IMR-90 (cell line): ENCODE results near the gene ISM1. TPM values are rescaled to one million over a fixed set of nuclear protein-coding genes. Genes with fewer than 3 reads are reported as not detected.

ENCODE experiments used
- ATAC-seq: fragments of 200-7000 bp; cut with Tn5 transposase; 2 replicates; pipeline ENCODE4 v1.9.1; 2020; ENCODE audit warnings: low read depth, mild to moderate bottlenecking, moderate library complexity
- BruUV-seq: library from RNA; stranded (reverse); fragments of 400-500 nt; replicated peaks from 2 replicates; lab custom pipeline; 2021; lab: Mats Ljungman, UMichigan
- CTCF ChIA-PET: fragments of 300-600 bp; formaldehyde crosslinking; extraction: SDS; loops from one replicate; lab custom pipeline; 2021; ENCODE audit warnings: antibody characterized with exemption; lab: Yijun Ruan, JAX
- POLR2A ChIA-PET: fragments of 300-600 bp; sonication (Branson Sonifier 250); formaldehyde crosslinking; loops from one replicate; lab custom pipeline; 2022; ENCODE audit warnings: antibody characterized with exemption; ENCODE audit not compliant: unreplicated experiment; lab: Charles Lee
- DNase-seq: peaks from one replicate; pipeline ENCODE4 v3.0.0; 2013
- H2AFZ ChIP-seq: replicated peaks from 2 replicates; pipeline ENCODE3; 2013; ENCODE audit warnings: low read length, mild to moderate bottlenecking; ENCODE audit not compliant: poor library complexity
- H2AK5ac ChIP-seq: 2 replicates; pipeline ENCODE4 v1.6.1; 2013; ENCODE audit warnings: low read depth, low read length, inconsistent platforms
- H2AK9ac ChIP-seq: replicated peaks from 2 replicates; pipeline ENCODE3; 2013; ENCODE audit warnings: mild to moderate bottlenecking, low read depth, low read length, moderate library complexity; ENCODE audit not compliant: poor library complexity
- H2BK120ac ChIP-seq: 2 replicates; pipeline ENCODE4 v1.6.1; 2013; ENCODE audit warnings: low read depth, low read length, inconsistent platforms
- H2BK15ac ChIP-seq: 3 replicates; pipeline ENCODE4 v1.6.1; 2013; ENCODE audit warnings: low read depth, low read length, inconsistent platforms
- H2BK20ac ChIP-seq: 2 replicates; pipeline ENCODE4 v1.6.1; 2013; ENCODE audit warnings: low read depth, mild to moderate bottlenecking, inconsistent platforms, low read length, moderate library complexity
- H2BK5ac ChIP-seq: 2 replicates; pipeline ENCODE4 v1.6.1; 2013; ENCODE audit warnings: mild to moderate bottlenecking, low read depth, low read length, inconsistent platforms; ENCODE audit not compliant: poor library complexity, severe bottlenecking
- H3K14ac ChIP-seq: replicated peaks from 2 replicates; pipeline ENCODE4 v1.6.1; 2013; ENCODE audit warnings: low read depth, low read length, inconsistent platforms
- H3K18ac ChIP-seq: 2 replicates; pipeline ENCODE4 v1.6.1; 2013; ENCODE audit warnings: low read depth, low read length, control low read depth
- H3K23ac ChIP-seq: 2 replicates; pipeline ENCODE4 v1.6.1; 2013; ENCODE audit warnings: low read depth, low read length, inconsistent platforms
- H3K27ac ChIP-seq: 2 replicates; pipeline ENCODE4 v1.5.1; 2013; ENCODE audit warnings: mild to moderate bottlenecking, control low read depth, low read length; ENCODE audit not compliant: insufficient read depth
- H3K27me3 ChIP-seq: 2 replicates; pipeline ENCODE4 v1.6.1; 2013; ENCODE audit warnings: low read length; ENCODE audit not compliant: control insufficient read depth, insufficient read depth
- H3K36me3 ChIP-seq: 2 replicates; pipeline ENCODE4 v1.6.1; 2013; ENCODE audit warnings: low read length, mixed read lengths; ENCODE audit not compliant: control insufficient read depth, insufficient read depth
- H3K4ac ChIP-seq: 2 replicates; pipeline ENCODE4 v1.6.1; 2013; ENCODE audit warnings: low read depth, low read length, inconsistent platforms
- H3K4me1 ChIP-seq: 2 replicates; pipeline ENCODE4 v1.6.1; 2013; ENCODE audit warnings: low read length, mixed read lengths; ENCODE audit not compliant: control insufficient read depth, insufficient read depth
- H3K4me2 ChIP-seq: 2 replicates; pipeline ENCODE4 v1.6.1; 2013; ENCODE audit warnings: low read depth, mild to moderate bottlenecking, control low read depth, low read length, moderate library complexity
- H3K4me3 ChIP-seq: 2 replicates; pipeline ENCODE4 v1.5.1; 2013; ENCODE audit warnings: low read depth, mild to moderate bottlenecking, control low read depth, low read length, moderate library complexity; ENCODE audit not compliant: insufficient read depth
- H3K56ac ChIP-seq: 2 replicates; pipeline ENCODE4 v1.6.1; 2013; ENCODE audit warnings: low read length, inconsistent platforms; ENCODE audit not compliant: insufficient read depth; ENCODE audit errors: extremely low read depth
- H3K79me1 ChIP-seq, 2 experiments: 2 replicates each; pipeline ENCODE4 v1.6.1; 2013; ENCODE audit warnings: low read length in 2 of 2, inconsistent platforms in 1 of 2, low read depth in 1 of 2
- H3K9ac ChIP-seq: 2 replicates; pipeline ENCODE4 v1.6.1; 2013; ENCODE audit warnings: low read depth, low read length, control low read depth
- H3K9me1 ChIP-seq: 2 replicates; pipeline ENCODE4 v1.6.1; 2013; ENCODE audit warnings: low read length, inconsistent platforms; ENCODE audit not compliant: insufficient read depth
- H3K9me3 ChIP-seq: 2 replicates; pipeline ENCODE4 v1.6.1; 2013; ENCODE audit warnings: low read length; ENCODE audit not compliant: control insufficient read depth, insufficient read depth
- H4K20me1 ChIP-seq: 2 replicates; pipeline ENCODE4 v1.6.1; 2013; ENCODE audit warnings: low read length, inconsistent platforms; ENCODE audit not compliant: insufficient read depth
- H4K5ac ChIP-seq: 2 replicates; pipeline ENCODE4 v1.6.1; 2013; ENCODE audit warnings: mild to moderate bottlenecking, low read depth, low read length, control low read depth
- H4K8ac ChIP-seq, 2 experiments: 2 replicates each; pipeline ENCODE4 v1.6.1; 2013; ENCODE audit warnings: low read depth in 2 of 2, low read length in 2 of 2, control low read depth in 1 of 2, inconsistent platforms in 1 of 2
- H4K91ac ChIP-seq: 2 replicates; pipeline ENCODE4 v1.6.1; 2013; ENCODE audit warnings: low read depth, low read length, inconsistent platforms; ENCODE audit not compliant: insufficient read depth
- CHD1 ChIP-seq: IDR thresholded peaks from 2 replicates; pipeline ENCODE4 v1.6.1; 2012; ENCODE audit warnings: low read depth, low read length, improper control_type of control experiment
- CTCF ChIP-seq: conservative IDR thresholded peaks from 2 replicates; pipeline ENCODE4 v1.5.1; 2012; ENCODE audit warnings: mild to moderate bottlenecking, low read depth, low read length, improper control_type of control experiment
- MAFK ChIP-seq: IDR thresholded peaks from 2 replicates; pipeline ENCODE4 v1.6.1; 2012; ENCODE audit warnings: low read depth, low read length, improper control_type of control experiment
- MAZ ChIP-seq: IDR thresholded peaks from 2 replicates; pipeline ENCODE4 v1.6.1; 2012; ENCODE audit warnings: low read depth, mild to moderate bottlenecking, low read length, improper control_type of control experiment, moderate library complexity, borderline replicate concordance
- NFE2L2 ChIP-seq: fragments of 150-350 bp; IDR thresholded peaks from 2 replicates; pipeline ENCODE4 v1.6.1; 2016; ENCODE audit warnings: low read depth, mild to moderate bottlenecking, low read length
- POLR2A ChIP-seq: IDR thresholded peaks from 2 replicates; pipeline ENCODE4 v1.6.1; 2012; ENCODE audit warnings: mild to moderate bottlenecking, low read depth, low read length
- RCOR1 ChIP-seq: IDR thresholded peaks from 2 replicates; pipeline ENCODE4 v1.6.1; 2012; ENCODE audit warnings: mild to moderate bottlenecking, low read length, improper control_type of control experiment; ENCODE audit not compliant: insufficient replicate concordance
- WGBS, 2 experiments: methylation state at CpG; one replicate each; pipeline versions ENCODE4 v1.1.5 to v1.1.7; 2013; ENCODE audit warnings: missing lambda C conversion rate in 2 of 2; ENCODE audit not compliant: insufficient read length in 1 of 2; ENCODE audit errors: extremely low coverage in 2 of 2; 5-methylcytosine and 5-hydroxymethylcytosine counted together
- dilution Hi-C: fragments of 300-500 bp; cut with HindIII; formaldehyde crosslinking; loops from one replicate; pipeline ENCODE4 v1.14.3; 2018; ENCODE audit warnings: low sequenced_read_pairs; ENCODE audit not compliant: unreplicated experiment
- in situ Hi-C: fragments of 300-500 bp; cut with MboI; formaldehyde crosslinking; loops from 3 replicates; pipeline ENCODE4 v1.14.3; 2019; ENCODE audit warnings: low sequenced_read_pairs, inconsistent platforms, mixed read lengths
- intact Hi-C: fragments of 100-400 bp; cut with micrococcal nuclease; formaldehyde crosslinking; loops from 2 replicates; pipeline ENCODE4 v1.10.0; 2022
- polyA plus RNA-seq, 3 experiments: library from polyadenylated mRNA; depleted of rRNA; stranded (reverse); fragments of >200 nt; gene quantifications; 2 replicates each; pipeline ENCODE4 v1.2.3, GENCODE V29; 2012; ENCODE audit warnings: low replicate concordance in 1 of 3
- total RNA-seq: library from RNA; depleted of rRNA; stranded (reverse); fragments of >200 nt; gene quantifications from 2 replicates; pipeline ENCODE4 v1.2.3, GENCODE V29; 2012

The ISM1 gene
- total and polyA plus RNA-seq, 2 of the 4 experiments (the other 2 are of a cell fraction): not detected

- H4K91ac ChIP-seq: no peak overlapping the region
- H2AK9ac ChIP-seq: no peak overlapping the region
- ATAC-seq (no peak), DNase-seq (no peak)
- H4K20me1 ChIP-seq: no peaks in the 10 kb centered on the region
- H3K4ac ChIP-seq: no peak overlapping the region
- no peaks in the 10 kb centered on the region for H3K4me1 ChIP-seq
- no peak overlapping the region for H3K23ac ChIP-seq
- no peak overlapping the region for H3K4me2 ChIP-seq
- intact Hi-C loops: no loop called here
- no peak overlapping the region for H2AK5ac ChIP-seq
- POLR2A ChIA-PET: no interaction called here
- H3K14ac ChIP-seq: no peak overlapping the region
- TF ChIP-seq MAZ: no peak
- no peak for TF ChIP-seq NFE2L2
- no peak for TF ChIP-seq MAFK
- TF ChIP-seq RCOR1: no peak
- no peak for TF ChIP-seq CHD1
- TF ChIP-seq POLR2A: no peak
- no peak for TF ChIP-seq CTCF
- no CpG with 5 or more reads among the region's 2 CpGs for whole genome bisulfite sequencing, 2 experiments
- H3K36me3 ChIP-seq: no peaks in the 10 kb centered on the region
- no peak overlapping the region for H3K56ac ChIP-seq
- no peak overlapping the region for H4K8ac ChIP-seq
- dilution Hi-C loops: no loop called here
- peaks cover 6% of the 10 kb centered on the region for H3K27me3 ChIP-seq
- no peak overlapping the region for H3K27ac ChIP-seq
- H2BK15ac ChIP-seq: no peak overlapping the region
- H2AFZ ChIP-seq: no peak overlapping the region
- no TSS peak for BruUV-seq
- H3K9me3 ChIP-seq: no peaks in the 10 kb centered on the region
- H4K5ac ChIP-seq: no peak overlapping the region
- H2BK5ac ChIP-seq: no peak overlapping the region
- in situ Hi-C loops: no loop called here
- H3K79me1 ChIP-seq: no peaks in the 10 kb centered on the region
- H3K4me3 ChIP-seq: no peak overlapping the region
- H3K9me1 ChIP-seq: no peaks in the 10 kb centered on the region; the same call in 1 of the 2 replicates
- CTCF ChIA-PET: interaction anchor here (0.8 kb wide), 1 partner anchor 8 kb away, joined by 3 read pairs; no protein-coding TSS in a partner anchor
- H3K9ac ChIP-seq: no peak overlapping the region
- no peak overlapping the region for H2BK20ac ChIP-seq
- no peak overlapping the region for H2BK120ac ChIP-seq
- H3K18ac ChIP-seq: no peak overlapping the region
Observed at GRCh38 chr20:13340088-13340487, 119.0 kb downstream of the ISM1 start.
